ENCODE results near the gene TEK.
A peak's percentile ranks its signal among the peaks of the same experiment; 100 is the strongest.
"Not testable (repeated sequence)": the region's sequence is repeated elsewhere in the genome, so short reads cannot be mapped to it uniquely, and the experiment has no call there.

TEK gene

GRCh38 chr9:27182421-27182820 lies 73.4 kb downstream of the TEK start:
- DNase-seq, result no peak

GRCh38 chr9:27183131-27183530 lies 74.1 kb downstream of the TEK start:
- no peak for DNase-seq

- DNase-seq, result no peak
Observed at GRCh38 chr9:27183701-27184100, 74.7 kb downstream of the TEK start.

GRCh38 chr9:27184556-27185351 lies 75.7 kb downstream of the TEK start:
- no peak for DNase-seq

- DNase-seq, result no peak
Observed at GRCh38 chr9:27188426-27188825, 79.4 kb downstream of the TEK start.

GRCh38 chr9:27189426-27189825 lies 80.4 kb downstream of the TEK start:
- no peak for DNase-seq

GRCh38 chr9:27192291-27192960 lies 83.4 kb downstream of the TEK start:
- no peak for DNase-seq

GRCh38 chr9:27193886-27194285 lies 84.9 kb downstream of the TEK start:
- DNase-seq, result no peak

GRCh38 chr9:27194401-27195091 lies 85.5 kb downstream of the TEK start:
- DNase-seq, result peak; percentile 47

- no peak for DNase-seq
Observed at GRCh38 chr9:27195191-27195590, 86.2 kb downstream of the TEK start.

- no peak for DNase-seq
Observed at GRCh38 chr9:27196383-27196782, 87.4 kb downstream of the TEK start.

GRCh38 chr9:27198190-27198589 lies 89.2 kb downstream of the TEK start:
- DNase-seq, result no peak

- DNase-seq, result no peak
Observed at GRCh38 chr9:27202056-27202455, 93.0 kb downstream of the TEK start.

- DNase-seq, result no peak
Observed at GRCh38 chr9:27203783-27204182, 94.8 kb downstream of the TEK start.

- no peak for DNase-seq
Observed at GRCh38 chr9:27204578-27204977, 95.6 kb downstream of the TEK start.

- no peak for DNase-seq
Observed at GRCh38 chr9:27205198-27205597, 96.2 kb downstream of the TEK start.

GRCh38 chr9:27206041-27206440 lies 97.0 kb downstream of the TEK start:
- DNase-seq, result no peak

GRCh38 chr9:27209034-27209433 lies 100.0 kb downstream of the TEK start:
- DNase-seq, result no peak

GRCh38 chr9:27210588-27210987 lies 101.6 kb downstream of the TEK start:
- no peak for DNase-seq

GRCh38 chr9:27212191-27212590 lies 103.2 kb downstream of the TEK start:
- DNase-seq, result peak; percentile 16

GRCh38 chr9:27212621-27213020 lies 103.6 kb downstream of the TEK start:
- DNase-seq, result no peak

GRCh38 chr9:27227192-27227591 lies 118.2 kb downstream of the TEK start:
- no peak for DNase-seq

GRCh38 chr9:27239648-27240047 lies 130.6 kb downstream of the TEK start:
- not testable (repeated sequence) for DNase-seq

- DNase-seq, result peak; percentile 30
Observed at GRCh38 chr9:27247756-27248155, 138.7 kb downstream of the TEK start.
